Thyroid gland (tissue), 4 donors: ENCODE data around the gene NACA2. TPM values are rescaled to one million over a fixed set of nuclear protein-coding genes. Genes with fewer than 3 reads are reported as not detected.
A peak's percentile ranks its signal among the peaks of the same experiment; 100 is the strongest.
"Not testable (repeated sequence)": the region's sequence is repeated elsewhere in the genome, so short reads cannot be mapped to it uniquely, and the experiment has no call there.

ENCODE experiments used
- DNase-seq, 2 donors: peaks; one replicate each; pipeline ENCODE4 v3.0.0-alpha.2; 2019
- H3K27ac ChIP-seq, 3 donors: fragments of 200-600 bp; sonication (generic); 1 replicate in 2 of 3; 2 replicates in 1 of 3; pipeline ENCODE4 v1.5.1; 2016 to 2019; ENCODE audit warnings: mild to moderate bottlenecking in 1 of 3, moderate library complexity in 1 of 3
- H3K27me3 ChIP-seq: fragments of 200-600 bp; sonication (generic); one replicate; pipeline ENCODE4 v1.5.1; 2019
- H3K36me3 ChIP-seq, 2 donors: fragments of 200-600 bp; sonication (generic); one replicate each; pipeline ENCODE4 v1.5.1; 2016 to 2019
- H3K4me1 ChIP-seq, 2 donors: fragments of 200-600 bp; sonication (generic); one replicate each; pipeline ENCODE4 v1.5.1; 2017 to 2019
- H3K4me3 ChIP-seq, 3 donors: fragments of 200-600 bp; sonication (generic); replicated peaks in 1 of 3; 1 replicate in 2 of 3; 2 replicates in 1 of 3; pipeline ENCODE4 v1.5.1; 2016; ENCODE audit warnings: mild to moderate bottlenecking in 1 of 3
- H3K9me3 ChIP-seq: fragments of 200-600 bp; sonication (generic); one replicate; pipeline ENCODE4 v1.5.1; 2017
- POLR2A ChIP-seq, 2 donors: fragments of 450-650 bp; IDR thresholded peaks; one replicate each; pipeline ENCODE4 v1.6.1; 2017; ENCODE audit warnings: antibody characterized with exemption in 2 of 2, mild to moderate bottlenecking in 2 of 2, moderate library complexity in 1 of 2
- WGBS, 2 donors: methylation state at CpG; one replicate each; pipeline ENCODE4 v1.1.5; 2017; 5-methylcytosine and 5-hydroxymethylcytosine counted together
- intact Hi-C: fragments of 100-400 bp; cut with DNase I; formaldehyde crosslinking; loops from one replicate; pipeline ENCODE4 v1.15.1; 2023
- total RNA-seq, 4 donors: library from RNA; depleted of rRNA; stranded (reverse); fragments of >200 nt; gene quantifications; one replicate each; pipeline ENCODE4 v1.2.3, GENCODE V29; 2016
- TF ChIP-seq, protein P1 (sequence below), 6 experiments: fragments of 200-600 bp in 3 of 6; fragments of 450-650 bp in 3 of 6; sonication (generic) in 3 of 6; IDR thresholded peaks; one replicate each; pipeline ENCODE4 v1.5.1; 2016 to 2019; ENCODE audit warnings: antibody characterized with exemption in 6 of 6, mild to moderate bottlenecking in 2 of 6, inconsistent platforms in 1 of 6, moderate library complexity in 1 of 6

NACA2 gene
- total RNA-seq, 4 donors from 2014 or later: not detected

GRCh38 chr17:61554209-61554608 is 36.8 kb downstream of the NACA2 start:
- 68 to 83% methylated on average over 3 of the region's 3 CpGs for WGBS, 2 donors
- H3K27ac ChIP-seq: no peak overlapping the region
- H3K36me3 ChIP-seq: no peaks in the 10 kb centered on the region
- H3K27me3 ChIP-seq: no peaks in the 10 kb centered on the region
- no peak for TF ChIP-seq POLR2A (IDR thresholded peaks at IDR 0.05)
- TF ChIP-seq, protein P1, sequence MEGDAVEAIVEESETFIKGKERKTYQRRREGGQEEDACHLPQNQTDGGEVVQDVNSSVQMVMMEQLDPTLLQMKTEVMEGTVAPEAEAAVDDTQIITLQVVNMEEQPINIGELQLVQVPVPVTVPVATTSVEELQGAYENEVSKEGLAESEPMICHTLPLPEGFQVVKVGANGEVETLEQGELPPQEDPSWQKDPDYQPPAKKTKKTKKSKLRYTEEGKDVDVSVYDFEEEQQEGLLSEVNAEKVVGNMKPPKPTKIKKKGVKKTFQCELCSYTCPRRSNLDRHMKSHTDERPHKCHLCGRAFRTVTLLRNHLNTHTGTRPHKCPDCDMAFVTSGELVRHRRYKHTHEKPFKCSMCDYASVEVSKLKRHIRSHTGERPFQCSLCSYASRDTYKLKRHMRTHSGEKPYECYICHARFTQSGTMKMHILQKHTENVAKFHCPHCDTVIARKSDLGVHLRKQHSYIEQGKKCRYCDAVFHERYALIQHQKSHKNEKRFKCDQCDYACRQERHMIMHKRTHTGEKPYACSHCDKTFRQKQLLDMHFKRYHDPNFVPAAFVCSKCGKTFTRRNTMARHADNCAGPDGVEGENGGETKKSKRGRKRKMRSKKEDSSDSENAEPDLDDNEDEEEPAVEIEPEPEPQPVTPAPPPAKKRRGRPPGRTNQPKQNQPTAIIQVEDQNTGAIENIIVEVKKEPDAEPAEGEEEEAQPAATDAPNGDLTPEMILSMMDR (IDR thresholded peaks at IDR 0.05): no peak
- DNase-seq: no peak
- H3K9me3 ChIP-seq: no peaks in the 10 kb centered on the region
- H3K4me3 ChIP-seq: no peak overlapping the region
- H3K4me1 ChIP-seq: no peaks in the 10 kb centered on the region
- intact Hi-C loops: loop anchor here (5.0 kb wide), 1 partner anchor 137 kb away; no protein-coding TSS in a partner anchor

DNA sequence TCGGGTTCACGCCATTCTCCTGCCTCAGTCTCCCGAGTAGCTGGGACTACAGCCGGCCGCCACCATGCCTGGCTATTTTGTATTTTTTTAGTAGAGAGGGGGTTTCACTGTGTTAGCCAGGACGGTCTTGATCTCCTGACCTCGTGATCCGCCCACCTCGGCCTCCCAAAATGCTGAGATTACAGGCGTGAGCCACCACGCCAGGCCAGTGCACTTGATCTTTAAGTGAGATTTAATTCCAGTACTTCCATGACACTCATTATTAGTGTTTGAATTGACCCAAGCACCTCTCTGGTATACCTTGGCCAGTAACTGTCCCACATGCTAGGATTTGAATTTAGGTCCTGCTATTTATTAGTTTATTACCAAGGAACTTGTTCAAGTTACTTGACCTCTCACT is 38.5 kb downstream of the NACA2 start:
- H3K27me3 ChIP-seq, H3K36me3 ChIP-seq, H3K27ac ChIP-seq, H3K9me3 ChIP-seq, H3K4me3 ChIP-seq, H3K4me1 ChIP-seq, DNase-seq: not testable (repeated sequence)
- 93 to 94% methylated on average over 11 of the region's 11 CpGs for WGBS, 2 donors
- intact Hi-C loops: loop anchor here (5.0 kb wide), 1 partner anchor 135 kb away; no protein-coding TSS in a partner anchor

DNA sequence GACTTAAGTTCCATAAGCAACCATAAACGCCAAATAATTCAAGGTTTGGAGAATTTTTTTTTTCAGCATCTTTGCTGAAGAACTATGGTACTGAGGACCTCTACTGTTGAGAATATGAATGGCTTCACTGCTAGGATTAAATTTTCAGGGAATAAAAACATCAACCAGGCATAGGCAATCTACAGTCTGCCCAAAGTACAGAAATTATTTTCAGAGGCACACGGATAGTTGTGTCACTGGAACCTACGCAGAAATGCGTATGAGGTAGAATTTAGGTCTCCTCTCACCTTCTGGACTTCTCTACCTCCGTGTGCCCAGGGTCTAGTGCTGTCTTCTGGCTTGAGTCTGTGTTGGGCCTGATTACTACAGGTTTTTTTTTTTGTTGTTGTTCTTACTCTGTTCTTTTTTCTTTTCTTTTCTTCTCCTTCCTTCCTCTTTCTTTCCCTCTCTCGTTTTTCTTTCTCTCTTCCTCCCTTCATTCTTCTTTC is 39.7 kb downstream of the NACA2 start:
- Histone ChIP-seq H3K4me3 (no peak overlapping the region), H3K9me3 (no peaks in the 10 kb centered on the region), H3K36me3 (no peaks in the 10 kb centered on the region), H3K27me3 (no peaks in the 10 kb centered on the region), H3K4me1 (no peaks in the 10 kb centered on the region), H3K27ac (no peak overlapping the region)
- intact Hi-C loops: loop anchor here (5.0 kb wide), 1 partner anchor 134 kb away; no protein-coding TSS in a partner anchor
- WGBS, 2 donors: 6 to 12% methylated on average over 6 of the region's 6 CpGs
- no peak for TF ChIP-seq POLR2A (IDR thresholded peaks at IDR 0.05)
- TF ChIP-seq, protein P1 (IDR thresholded peaks at IDR 0.05): peak in 5 of 6 experiments; percentile 13 to 66 (median 58)
- no peak for DNase-seq

DNA sequence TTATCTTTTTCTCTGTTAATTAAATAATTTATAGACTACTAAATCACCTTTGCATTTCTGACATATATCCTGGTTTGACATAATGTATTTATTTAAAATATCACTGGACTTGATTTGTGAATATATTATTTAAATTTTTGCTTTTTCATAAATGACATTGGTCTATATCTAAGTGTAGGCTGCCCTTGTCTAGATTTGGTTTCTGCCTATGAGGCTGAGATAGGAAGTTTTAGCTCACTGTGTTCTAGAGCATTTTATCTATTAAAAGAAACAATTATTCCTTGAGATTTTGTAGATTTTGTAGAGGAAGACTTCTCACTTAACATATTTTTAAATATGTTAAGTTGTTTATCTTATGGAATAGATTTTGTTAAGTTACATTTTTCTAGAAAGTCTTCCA is 43.9 kb downstream of the NACA2 start:
- H3K9me3 ChIP-seq: no peaks in the 10 kb centered on the region
- no peak for DNase-seq
- H3K4me3 ChIP-seq: no peak overlapping the region
- H3K27me3 ChIP-seq: no peaks in the 10 kb centered on the region
- no peaks in the 10 kb centered on the region for H3K4me1 ChIP-seq
- H3K36me3 ChIP-seq: no peaks in the 10 kb centered on the region
- TF ChIP-seq, protein P1 (IDR thresholded peaks at IDR 0.05): no peak
- no peak for TF ChIP-seq POLR2A (IDR thresholded peaks at IDR 0.05)
- no peak overlapping the region for H3K27ac ChIP-seq
- intact Hi-C loops: no loop called here

DNA sequence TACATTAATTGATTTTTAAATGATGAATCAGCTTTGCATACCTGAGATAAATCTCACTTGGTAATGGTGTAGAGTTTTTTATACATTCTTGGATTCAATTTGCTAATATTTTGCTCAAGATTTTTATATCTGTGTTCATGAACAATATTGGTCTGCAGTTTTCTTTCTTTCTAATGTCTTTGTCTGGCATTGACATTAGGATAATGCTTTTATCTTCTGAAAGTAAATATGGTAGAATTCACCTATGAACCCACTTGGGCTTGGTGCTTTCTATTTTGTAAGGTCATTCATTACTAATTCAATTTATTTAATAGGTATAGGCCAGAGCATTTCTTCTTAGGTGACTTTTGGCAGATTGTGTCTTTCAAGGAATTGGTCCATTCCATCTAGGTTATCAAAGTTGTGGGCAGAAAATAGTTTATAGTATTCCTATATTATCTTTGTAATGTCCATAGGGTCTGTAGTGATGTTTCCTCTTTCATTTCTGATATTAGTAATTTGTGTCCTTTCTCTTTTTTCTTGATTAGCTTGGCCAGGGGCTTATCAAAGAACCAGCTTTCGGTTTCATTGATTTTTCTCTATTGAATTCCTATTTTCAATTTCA is 45.6 kb downstream of the NACA2 start:
- Histone ChIP-seq H3K27ac (no peak overlapping the region), H3K27me3 (no peaks in the 10 kb centered on the region), H3K36me3 (no peaks in the 10 kb centered on the region), H3K4me1 (no peaks in the 10 kb centered on the region), H3K9me3 (no peaks in the 10 kb centered on the region), H3K4me3 (no peak overlapping the region)
- no peak for DNase-seq
- intact Hi-C loops: no loop called here
- 90 to 94% methylated on average over 1 of the region's 1 CpG for WGBS, 2 donors
- no peak for TF ChIP-seq POLR2A (IDR thresholded peaks at IDR 0.05)
- TF ChIP-seq, protein P1 (IDR thresholded peaks at IDR 0.05): no peak
